BE2C (cell line): ENCODE results near the gene THG1L.

ENCODE experiments used
- DNase-seq: peaks from one replicate; pipeline ENCODE4 v3.0.0-alpha.2; 2020
- H3K27me3 ChIP-seq: fragments of 250-450 bp; sonication (Bioruptor Pico); 2 replicates; pipeline ENCODE4 v1.5.1; 2020; ENCODE audit warnings: mild to moderate bottlenecking
- H3K36me3 ChIP-seq: fragments of 250-450 bp; sonication (Bioruptor Pico); 2 replicates; pipeline ENCODE4 v1.5.1; 2020; ENCODE audit warnings: mild to moderate bottlenecking
- H3K4me1 ChIP-seq: fragments of 250-450 bp; sonication (Bioruptor Pico); 2 replicates; pipeline ENCODE4 v1.5.1; 2020
- H3K4me3 ChIP-seq: 2 replicates; pipeline ENCODE4 v1.5.1; 2011; ENCODE audit warnings: low read depth, low read length
- H3K9me3 ChIP-seq: fragments of 250-450 bp; sonication (Bioruptor Pico); 2 replicates; pipeline ENCODE4 v1.5.1; 2020
- CTCF ChIP-seq: IDR thresholded peaks from 2 replicates; pipeline ENCODE4 v1.5.1; 2012; ENCODE audit warnings: mild to moderate bottlenecking, low read depth, low read length

THG1L gene

GRCh38 chr5:157710431-157710830, 20.8 kb upstream of the THG1L start:
- no peak overlapping the region for H3K4me3 ChIP-seq

GRCh38 chr5:157710882-157711281, 20.3 kb upstream of the THG1L start:
- no peak for TF ChIP-seq CTCF
- H3K27me3 ChIP-seq: peaks cover 13% of the 10 kb centered on the region
- H3K36me3 ChIP-seq: no peaks in the 10 kb centered on the region
- H3K9me3 ChIP-seq: no peaks in the 10 kb centered on the region
- no peaks in the 10 kb centered on the region for H3K4me1 ChIP-seq
- no peak overlapping the region for H3K4me3 ChIP-seq
- DNase-seq: no peak

More at GRCh38 chr5:157710431-157710830, 20.8 kb upstream of the THG1L start:
- no peak for TF ChIP-seq CTCF
- H3K36me3 ChIP-seq: no peaks in the 10 kb centered on the region
- H3K27me3 ChIP-seq: peaks cover 13% of the 10 kb centered on the region
- DNase-seq: no peak
- H3K4me1 ChIP-seq: no peaks in the 10 kb centered on the region
- no peaks in the 10 kb centered on the region for H3K9me3 ChIP-seq

- TF ChIP-seq CTCF: no peak
- no peaks in the 10 kb centered on the region for H3K36me3 ChIP-seq
- no peak for DNase-seq
- no peaks in the 10 kb centered on the region for H3K9me3 ChIP-seq
- no peaks in the 10 kb centered on the region for H3K4me1 ChIP-seq
- H3K4me3 ChIP-seq: no peak overlapping the region
- peaks cover 13% of the 10 kb centered on the region for H3K27me3 ChIP-seq
These were observed 17.2 kb upstream of the THG1L start for GRCh38 chr5:157713830-157714595.

- H3K4me3 ChIP-seq: no peak overlapping the region
- no peaks in the 10 kb centered on the region for H3K4me1 ChIP-seq
- DNase-seq: no peak
- H3K36me3 ChIP-seq: no peaks in the 10 kb centered on the region
- TF ChIP-seq CTCF: no peak
- peaks cover 9% of the 10 kb centered on the region for H3K27me3 ChIP-seq
- H3K9me3 ChIP-seq: no peaks in the 10 kb centered on the region
These were observed 16.7 kb upstream of the THG1L start for GRCh38 chr5:157714596-157714864.

- no peak overlapping the region for H3K4me3 ChIP-seq
- no peaks in the 10 kb centered on the region for H3K36me3 ChIP-seq
- TF ChIP-seq CTCF: peak; percentile 62
- peak; percentile 12 for DNase-seq
- H3K4me1 ChIP-seq: no peaks in the 10 kb centered on the region
- no peaks in the 10 kb centered on the region for H3K9me3 ChIP-seq
- H3K27me3 ChIP-seq: no peaks in the 10 kb centered on the region; the same call in 1 of the 2 replicates
These were observed 12.7 kb upstream of the THG1L start for GRCh38 chr5:157718519-157718918.

- Histone ChIP-seq H3K36me3 (no peaks in the 10 kb centered on the region), H3K4me1 (no peaks in the 10 kb centered on the region), H3K4me3 (no peak overlapping the region), H3K9me3 (no peaks in the 10 kb centered on the region), H3K27me3 (no peaks in the 10 kb centered on the region)
- no peak for DNase-seq
- TF ChIP-seq CTCF: no peak
These were observed 12.0 kb upstream of the THG1L start for GRCh38 chr5:157719245-157719644.
